Measurements from ENCODE around the gene STXBP2.

DNA sequence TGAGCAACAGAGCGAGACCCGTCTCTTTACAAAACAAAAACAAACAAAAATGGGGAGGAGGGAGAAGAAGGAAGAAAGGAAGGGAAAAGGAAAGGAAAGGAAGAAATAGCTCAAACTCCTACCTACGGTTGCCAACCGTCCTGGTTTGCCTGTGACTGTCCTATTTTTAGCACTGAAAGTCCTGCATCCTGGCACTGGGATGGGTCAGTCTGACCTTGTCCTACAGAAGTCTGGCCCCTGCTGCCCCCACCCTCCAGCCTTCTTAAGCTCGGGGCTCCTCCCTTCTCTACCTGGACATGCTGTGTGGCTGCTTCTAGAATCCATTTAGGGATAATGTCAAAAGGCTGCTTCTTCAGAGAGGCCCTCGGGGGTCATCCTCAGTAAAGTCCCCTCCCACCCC, 1.2 kb upstream of the STXBP2 start:
- TF ChIP-seq, protein P1, sequence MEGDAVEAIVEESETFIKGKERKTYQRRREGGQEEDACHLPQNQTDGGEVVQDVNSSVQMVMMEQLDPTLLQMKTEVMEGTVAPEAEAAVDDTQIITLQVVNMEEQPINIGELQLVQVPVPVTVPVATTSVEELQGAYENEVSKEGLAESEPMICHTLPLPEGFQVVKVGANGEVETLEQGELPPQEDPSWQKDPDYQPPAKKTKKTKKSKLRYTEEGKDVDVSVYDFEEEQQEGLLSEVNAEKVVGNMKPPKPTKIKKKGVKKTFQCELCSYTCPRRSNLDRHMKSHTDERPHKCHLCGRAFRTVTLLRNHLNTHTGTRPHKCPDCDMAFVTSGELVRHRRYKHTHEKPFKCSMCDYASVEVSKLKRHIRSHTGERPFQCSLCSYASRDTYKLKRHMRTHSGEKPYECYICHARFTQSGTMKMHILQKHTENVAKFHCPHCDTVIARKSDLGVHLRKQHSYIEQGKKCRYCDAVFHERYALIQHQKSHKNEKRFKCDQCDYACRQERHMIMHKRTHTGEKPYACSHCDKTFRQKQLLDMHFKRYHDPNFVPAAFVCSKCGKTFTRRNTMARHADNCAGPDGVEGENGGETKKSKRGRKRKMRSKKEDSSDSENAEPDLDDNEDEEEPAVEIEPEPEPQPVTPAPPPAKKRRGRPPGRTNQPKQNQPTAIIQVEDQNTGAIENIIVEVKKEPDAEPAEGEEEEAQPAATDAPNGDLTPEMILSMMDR (conservative IDR thresholded peaks at IDR 0.05; ENCODE audit: low read depth, low read length) = no peak
- no peak for TF ChIP-seq EZH2phosphoT487 (IDR thresholded peaks at IDR 0.05; ENCODE audit: borderline replicate concordance, low read length)
- no peak for TF ChIP-seq EZH2 (IDR thresholded peaks at IDR 0.05; ENCODE audit: low read length, unreplicated experiment)

All from PC-3 (cell line).